A549 (cell line): ENCODE results near the gene IRAG1.

Experiments used
- CBX2 ChIP-seq: fragments of 200-600 bp; sonication (generic); IDR thresholded peaks from 2 replicates; pipeline ENCODE4 v1.6.1; 2016; ENCODE audit warnings: low read depth, mild to moderate bottlenecking, borderline replicate concordance
- CHD2 ChIP-seq: fragments of 150-350 bp; IDR thresholded peaks from 2 replicates; pipeline ENCODE4 v1.6.1; 2014; ENCODE audit warnings: low read length; ENCODE audit not compliant: partially characterized antibody
- EP300 ChIP-seq, 2 experiments: fragments of >200 bp; sonication (Bioruptor Twin); formaldehyde crosslinking; IDR thresholded peaks; 2 replicates in 1 of 2; 3 replicates in 1 of 2; pipeline ENCODE4 v1.6.1; 2016 to 2017
- HDAC2 ChIP-seq: fragments of 200-600 bp; sonication (generic); IDR thresholded peaks from 2 replicates; pipeline ENCODE4 v1.6.1; 2016
- KDM1A ChIP-seq: fragments of 200-600 bp; sonication (generic); IDR thresholded peaks from 2 replicates; pipeline ENCODE4 v1.6.1; 2016; ENCODE audit warnings: low read depth, mild to moderate bottlenecking
- MAFK ChIP-seq: fragments of 450-650 bp; IDR thresholded peaks from 2 replicates; pipeline ENCODE4 v1.6.1; 2014; ENCODE audit not compliant: partially characterized antibody
- MAZ ChIP-seq: fragments of 150-350 bp; IDR thresholded peaks from 2 replicates; pipeline ENCODE4 v1.6.1; 2014; ENCODE audit warnings: antibody characterized with exemption, low read depth, low read length, borderline replicate concordance
- NFE2L2 ChIP-seq: fragments of 150-350 bp; conservative IDR thresholded peaks from 2 replicates; pipeline ENCODE4 v1.6.1; 2014; ENCODE audit warnings: low read length
- POLR2A ChIP-seq: IDR thresholded peaks from 2 replicates; pipeline ENCODE4 v1.6.1; 2012; ENCODE audit warnings: mild to moderate bottlenecking, low read length
- RAD21 ChIP-seq, 2 experiments: fragments of >200 bp in 1 of 2; sonication (Bioruptor Twin) in 1 of 2; formaldehyde crosslinking in 1 of 2; IDR thresholded peaks in 1 of 2; conservative IDR thresholded peaks in 1 of 2; 2 replicates in 1 of 2; 3 replicates in 1 of 2; pipeline ENCODE4 v1.6.1; 2012 to 2018; ENCODE audit warnings: inconsistent platforms in 1 of 2
- RFX5 ChIP-seq: fragments of 450-650 bp; IDR thresholded peaks from 2 replicates; pipeline ENCODE4 v1.7.1; 2014; ENCODE audit warnings: antibody characterized with exemption, mild to moderate bottlenecking, moderate library complexity
- ZFP36 ChIP-seq: fragments of 450-650 bp; IDR thresholded peaks from 2 replicates; pipeline ENCODE4 v1.6.1; 2014; ENCODE audit warnings: borderline replicate concordance; ENCODE audit not compliant: partially characterized antibody
- TF ChIP-seq, protein P1 (sequence below): fragments of >200 bp; sonication (Bioruptor Twin); formaldehyde crosslinking; IDR thresholded peaks from 3 replicates; pipeline ENCODE4 v1.5.1; 2016
- TF ChIP-seq, protein P2 (sequence below): fragments of 200-600 bp; sonication (generic); IDR thresholded peaks from 2 replicates; pipeline ENCODE4 v1.6.1; 2016; ENCODE audit warnings: antibody characterized with exemption, mild to moderate bottlenecking, moderate library complexity

DNA sequence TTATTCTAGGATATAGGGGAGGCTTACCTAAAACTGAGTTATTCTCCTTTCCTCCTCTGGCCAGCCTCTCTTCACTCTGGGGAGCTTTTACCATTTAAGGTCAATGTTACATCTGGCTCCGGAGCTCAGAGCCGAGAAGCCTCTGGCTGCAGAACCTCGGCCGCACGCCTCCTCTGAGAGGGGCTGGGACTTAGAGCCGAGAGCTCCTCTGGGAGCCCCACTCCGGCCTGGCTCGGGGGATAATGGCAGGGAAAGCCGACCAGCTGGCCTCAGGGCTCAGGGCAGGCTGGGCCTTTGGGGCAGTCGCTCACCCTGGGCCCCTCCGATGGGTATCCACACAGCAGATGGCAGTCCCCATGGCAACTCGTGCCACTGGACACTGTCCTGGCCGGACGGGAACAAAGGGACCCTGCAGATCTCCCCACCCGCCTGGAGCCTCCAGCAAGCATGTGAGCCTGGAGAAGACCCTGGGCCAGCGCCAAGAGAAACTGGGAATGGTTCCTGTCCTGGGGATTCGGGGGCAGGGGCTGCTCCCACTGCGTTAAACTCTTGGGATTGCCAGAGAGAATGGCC is at the start of gene IRAG1:
- TF ChIP-seq KDM1A (no peak), CHD2 (no peak), NFE2L2 (no peak), EP300 (IDR thresholded peaks at IDR 0.05) (no peak), MAZ (no peak), POLR2A (no peak), HDAC2 (no peak), RFX5 (no peak), MAFK (no peak), RAD21 (conservative IDR thresholded peaks at IDR 0.05 in 1 of 2, IDR thresholded peaks at IDR 0.05 in 1 of 2) (no peak), CBX2 (no peak), ZFP36 (no peak)
- TF ChIP-seq, protein P1, sequence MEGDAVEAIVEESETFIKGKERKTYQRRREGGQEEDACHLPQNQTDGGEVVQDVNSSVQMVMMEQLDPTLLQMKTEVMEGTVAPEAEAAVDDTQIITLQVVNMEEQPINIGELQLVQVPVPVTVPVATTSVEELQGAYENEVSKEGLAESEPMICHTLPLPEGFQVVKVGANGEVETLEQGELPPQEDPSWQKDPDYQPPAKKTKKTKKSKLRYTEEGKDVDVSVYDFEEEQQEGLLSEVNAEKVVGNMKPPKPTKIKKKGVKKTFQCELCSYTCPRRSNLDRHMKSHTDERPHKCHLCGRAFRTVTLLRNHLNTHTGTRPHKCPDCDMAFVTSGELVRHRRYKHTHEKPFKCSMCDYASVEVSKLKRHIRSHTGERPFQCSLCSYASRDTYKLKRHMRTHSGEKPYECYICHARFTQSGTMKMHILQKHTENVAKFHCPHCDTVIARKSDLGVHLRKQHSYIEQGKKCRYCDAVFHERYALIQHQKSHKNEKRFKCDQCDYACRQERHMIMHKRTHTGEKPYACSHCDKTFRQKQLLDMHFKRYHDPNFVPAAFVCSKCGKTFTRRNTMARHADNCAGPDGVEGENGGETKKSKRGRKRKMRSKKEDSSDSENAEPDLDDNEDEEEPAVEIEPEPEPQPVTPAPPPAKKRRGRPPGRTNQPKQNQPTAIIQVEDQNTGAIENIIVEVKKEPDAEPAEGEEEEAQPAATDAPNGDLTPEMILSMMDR, result no peak
- TF ChIP-seq, protein P2, sequence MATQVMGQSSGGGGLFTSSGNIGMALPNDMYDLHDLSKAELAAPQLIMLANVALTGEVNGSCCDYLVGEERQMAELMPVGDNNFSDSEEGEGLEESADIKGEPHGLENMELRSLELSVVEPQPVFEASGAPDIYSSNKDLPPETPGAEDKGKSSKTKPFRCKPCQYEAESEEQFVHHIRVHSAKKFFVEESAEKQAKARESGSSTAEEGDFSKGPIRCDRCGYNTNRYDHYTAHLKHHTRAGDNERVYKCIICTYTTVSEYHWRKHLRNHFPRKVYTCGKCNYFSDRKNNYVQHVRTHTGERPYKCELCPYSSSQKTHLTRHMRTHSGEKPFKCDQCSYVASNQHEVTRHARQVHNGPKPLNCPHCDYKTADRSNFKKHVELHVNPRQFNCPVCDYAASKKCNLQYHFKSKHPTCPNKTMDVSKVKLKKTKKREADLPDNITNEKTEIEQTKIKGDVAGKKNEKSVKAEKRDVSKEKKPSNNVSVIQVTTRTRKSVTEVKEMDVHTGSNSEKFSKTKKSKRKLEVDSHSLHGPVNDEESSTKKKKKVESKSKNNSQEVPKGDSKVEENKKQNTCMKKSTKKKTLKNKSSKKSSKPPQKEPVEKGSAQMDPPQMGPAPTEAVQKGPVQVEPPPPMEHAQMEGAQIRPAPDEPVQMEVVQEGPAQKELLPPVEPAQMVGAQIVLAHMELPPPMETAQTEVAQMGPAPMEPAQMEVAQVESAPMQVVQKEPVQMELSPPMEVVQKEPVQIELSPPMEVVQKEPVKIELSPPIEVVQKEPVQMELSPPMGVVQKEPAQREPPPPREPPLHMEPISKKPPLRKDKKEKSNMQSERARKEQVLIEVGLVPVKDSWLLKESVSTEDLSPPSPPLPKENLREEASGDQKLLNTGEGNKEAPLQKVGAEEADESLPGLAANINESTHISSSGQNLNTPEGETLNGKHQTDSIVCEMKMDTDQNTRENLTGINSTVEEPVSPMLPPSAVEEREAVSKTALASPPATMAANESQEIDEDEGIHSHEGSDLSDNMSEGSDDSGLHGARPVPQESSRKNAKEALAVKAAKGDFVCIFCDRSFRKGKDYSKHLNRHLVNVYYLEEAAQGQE, result no peak
